NCI-H510A (cell line): Measurements from ENCODE around the gene USP33.
"Not testable (repeated sequence)": the region's sequence is repeated elsewhere in the genome, so short reads cannot be mapped to it uniquely, and the experiment has no call there.

Source experiments
- DNase-seq: peaks from one replicate; lab custom pipeline; 2025; lab: John Stamatoyannopoulos, UW

Gene USP33

DNA sequence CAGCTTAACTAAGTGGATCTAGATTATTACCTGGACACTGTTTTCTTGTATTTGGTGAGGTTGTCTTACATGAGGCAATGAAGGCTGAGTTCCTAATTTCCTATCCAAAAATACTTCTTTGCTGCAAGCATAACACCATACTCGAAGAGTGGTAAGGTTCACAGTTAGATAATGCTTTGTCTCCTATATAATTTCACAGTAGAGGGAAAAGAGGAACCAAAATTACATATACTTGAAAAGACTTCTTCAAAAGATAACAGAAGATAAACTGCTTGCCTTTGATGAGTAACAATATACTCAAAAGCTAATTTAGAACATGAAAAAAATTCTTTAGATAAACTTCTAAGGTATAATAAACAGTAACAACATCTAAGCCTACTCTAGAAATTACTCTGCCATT is 20.4 kb downstream of the USP33 start:
- DNase-seq, result no peak

GRCh38 chr1:77732090-77732489 is 27.6 kb downstream of the USP33 start:
- no peak for DNase-seq

DNA sequence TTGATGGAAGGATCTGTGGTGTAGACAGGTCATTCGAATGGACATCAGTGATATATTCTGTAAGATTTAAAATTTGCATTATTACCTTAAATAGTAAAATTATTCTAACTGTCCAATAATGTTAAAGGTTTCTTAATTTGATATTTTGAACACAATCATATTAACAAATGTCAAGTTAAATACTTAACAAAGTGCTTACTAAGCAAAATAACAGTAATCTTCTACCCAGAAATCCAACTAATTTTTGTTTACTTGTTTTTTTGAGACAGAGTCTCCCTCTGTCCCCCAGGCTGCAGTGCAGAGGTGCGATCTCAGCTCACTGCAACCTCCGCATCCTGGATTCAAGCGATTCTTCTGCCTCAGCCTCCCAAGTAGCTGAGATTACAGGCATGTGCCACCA is 33.9 kb downstream of the USP33 start:
- DNase-seq, result no peak

- DNase-seq, result no peak
Observed at GRCh38 chr1:77718181-77718580, 41.5 kb downstream of the USP33 start.

DNA sequence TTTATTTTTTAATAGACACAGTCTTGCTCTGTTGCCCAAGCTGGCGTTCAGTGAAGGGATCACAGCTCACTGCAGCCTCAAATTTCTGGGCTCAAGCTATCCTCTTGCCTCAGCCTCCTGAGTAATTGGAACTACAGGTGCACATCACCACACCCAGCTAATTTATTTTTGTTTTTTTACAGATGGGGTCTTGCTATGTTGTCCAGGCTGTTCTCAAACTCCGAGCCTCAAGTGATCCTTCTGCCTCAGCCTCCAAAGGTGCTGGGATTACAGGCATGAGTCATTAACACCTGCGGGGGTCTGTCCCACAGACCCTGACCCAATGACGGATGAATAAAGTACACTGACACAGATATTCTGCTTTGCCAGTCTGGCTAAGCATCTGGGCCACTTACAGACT is 43.6 kb downstream of the USP33 start:
- DNase-seq, result no peak

- DNase-seq, result no peak
Observed at GRCh38 chr1:77709727-77710126, 49.9 kb downstream of the USP33 start.

GRCh38 chr1:77706321-77706720 is 53.3 kb downstream of the USP33 start:
- no peak for DNase-seq

DNA sequence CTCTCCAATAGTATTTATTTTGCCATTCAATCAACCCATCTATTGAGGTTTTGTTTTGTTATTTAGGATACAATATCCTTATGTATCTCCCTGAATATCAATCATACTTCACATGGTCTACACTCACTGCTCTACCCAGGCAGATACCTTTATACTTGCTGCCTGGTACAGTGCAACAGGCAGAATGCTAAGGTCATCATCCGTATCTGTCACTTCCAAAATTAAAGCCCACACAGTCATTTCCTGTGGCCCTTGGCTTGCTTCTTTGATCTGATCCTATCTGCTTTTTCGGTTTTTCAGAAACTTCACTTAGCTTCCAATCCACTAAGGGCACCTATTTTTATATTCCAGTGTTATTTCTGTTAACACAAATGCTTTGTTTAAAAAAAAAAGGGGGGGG is 54.9 kb downstream of the USP33 start:
- DNase-seq, result no peak

DNA sequence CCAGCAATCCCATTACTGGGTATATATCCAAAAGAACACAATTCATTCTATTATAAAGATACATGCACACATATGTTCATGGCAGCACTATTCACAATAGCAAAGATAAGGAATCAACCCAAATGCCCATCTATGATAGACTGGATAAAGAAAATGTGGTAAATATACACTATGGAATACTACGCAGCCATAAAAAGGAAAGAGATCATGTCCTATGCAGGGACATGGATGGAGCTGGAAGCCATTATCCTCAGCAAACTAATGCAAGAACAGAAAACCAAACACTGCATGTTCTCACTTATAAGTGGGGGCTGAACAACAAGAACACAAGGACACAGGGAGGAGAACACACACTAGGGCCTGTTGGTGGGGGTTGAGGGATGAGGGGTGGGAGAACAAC is 60.0 kb downstream of the USP33 start:
- not testable (repeated sequence) for DNase-seq

DNA sequence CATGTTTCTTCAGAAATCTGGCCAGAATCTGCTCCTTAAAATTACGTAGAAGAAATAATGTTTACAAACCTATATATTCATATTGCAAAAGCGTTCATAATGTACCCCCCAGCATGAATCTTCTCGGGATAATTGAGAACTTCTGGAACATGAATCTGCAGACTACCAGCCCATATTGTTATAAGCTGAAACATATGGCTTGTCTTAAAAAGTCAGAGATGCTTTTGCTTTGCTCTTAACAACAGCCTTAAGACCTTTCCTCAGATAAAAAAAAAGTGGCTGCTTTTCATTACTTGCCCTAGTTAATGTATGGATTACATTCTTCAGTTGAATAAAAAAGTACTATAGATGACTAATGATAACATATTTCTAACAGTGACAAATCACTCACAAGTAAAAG is 62.2 kb downstream of the USP33 start:
- DNase-seq, result no peak

DNA sequence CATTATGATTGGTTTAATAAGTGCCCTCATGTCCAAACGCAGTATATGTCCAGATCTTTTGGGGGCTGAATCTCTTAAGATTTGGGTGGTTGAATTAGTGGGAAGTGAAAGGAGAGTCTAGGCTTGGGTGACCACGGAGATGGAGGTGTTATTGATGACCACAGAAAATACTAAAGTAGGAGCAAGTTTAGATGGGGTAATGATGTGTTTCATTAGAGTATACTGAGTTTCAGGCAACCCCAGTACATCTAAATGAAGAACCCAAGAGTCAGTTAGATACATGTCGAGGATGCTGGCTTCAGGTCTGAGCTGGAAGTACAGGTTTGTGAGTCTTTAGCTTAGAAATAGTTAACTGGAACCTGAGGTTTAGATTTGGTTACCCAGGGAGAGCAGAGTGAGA is 70.7 kb downstream of the USP33 start:
- DNase-seq, result no peak

DNA sequence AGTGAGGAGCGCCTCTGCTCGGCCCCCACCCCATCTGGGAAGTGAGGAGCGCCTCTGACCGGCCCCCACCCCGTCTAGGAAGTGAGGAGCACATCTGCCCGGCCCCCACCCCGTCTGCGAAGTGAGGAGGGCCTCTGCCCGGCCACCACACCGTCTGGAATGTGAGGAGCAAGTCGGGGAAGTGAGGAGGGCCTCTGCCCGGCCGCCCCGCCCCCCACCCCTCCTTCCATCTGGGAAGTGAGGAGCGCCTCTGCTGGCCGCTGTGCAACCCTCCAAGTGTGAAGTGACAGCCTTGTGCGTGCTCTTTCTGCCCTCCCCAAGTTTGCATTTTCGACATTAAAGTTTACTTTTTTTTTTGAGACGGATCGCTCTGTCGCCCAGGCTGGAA is 72.1 kb downstream of the USP33 start:
- DNase-seq, result no peak

DNA sequence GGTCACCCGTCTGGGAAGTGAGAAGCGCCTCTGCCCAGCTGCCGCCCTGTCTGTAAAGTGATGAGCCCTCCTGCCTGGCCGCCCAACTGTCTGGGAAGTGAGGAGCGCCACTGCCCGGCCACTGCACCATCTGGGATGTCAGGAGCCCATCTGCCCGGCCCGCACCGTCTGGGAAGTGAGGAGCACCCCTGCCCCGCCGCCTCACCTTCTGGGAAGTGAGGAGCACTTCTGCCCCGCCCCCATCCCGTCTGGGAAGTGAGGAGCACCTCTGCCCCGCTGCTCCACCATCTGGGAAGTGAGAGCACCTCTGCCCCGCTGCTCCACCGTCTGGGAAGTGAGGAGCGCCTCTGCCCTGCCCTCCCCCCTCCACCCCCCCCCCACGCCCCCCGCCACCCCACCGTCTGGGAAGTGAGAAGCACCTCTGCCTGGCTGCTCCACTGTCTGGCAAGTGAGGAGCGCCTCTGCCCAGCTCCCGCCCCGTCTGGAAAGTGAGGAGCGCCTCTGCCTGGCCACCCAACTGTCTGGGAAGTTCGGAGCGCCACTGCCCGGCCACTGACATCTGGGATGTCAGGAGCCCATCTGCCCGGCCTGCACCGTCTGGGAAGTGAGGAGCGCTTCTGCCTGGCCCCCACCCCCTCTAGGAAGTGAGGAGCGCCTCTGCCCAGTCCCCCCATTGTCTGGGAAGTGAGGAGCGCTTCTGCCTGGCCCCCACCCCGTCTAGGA is 72.7 kb downstream of the USP33 start:
- DNase-seq, result no peak

DNA sequence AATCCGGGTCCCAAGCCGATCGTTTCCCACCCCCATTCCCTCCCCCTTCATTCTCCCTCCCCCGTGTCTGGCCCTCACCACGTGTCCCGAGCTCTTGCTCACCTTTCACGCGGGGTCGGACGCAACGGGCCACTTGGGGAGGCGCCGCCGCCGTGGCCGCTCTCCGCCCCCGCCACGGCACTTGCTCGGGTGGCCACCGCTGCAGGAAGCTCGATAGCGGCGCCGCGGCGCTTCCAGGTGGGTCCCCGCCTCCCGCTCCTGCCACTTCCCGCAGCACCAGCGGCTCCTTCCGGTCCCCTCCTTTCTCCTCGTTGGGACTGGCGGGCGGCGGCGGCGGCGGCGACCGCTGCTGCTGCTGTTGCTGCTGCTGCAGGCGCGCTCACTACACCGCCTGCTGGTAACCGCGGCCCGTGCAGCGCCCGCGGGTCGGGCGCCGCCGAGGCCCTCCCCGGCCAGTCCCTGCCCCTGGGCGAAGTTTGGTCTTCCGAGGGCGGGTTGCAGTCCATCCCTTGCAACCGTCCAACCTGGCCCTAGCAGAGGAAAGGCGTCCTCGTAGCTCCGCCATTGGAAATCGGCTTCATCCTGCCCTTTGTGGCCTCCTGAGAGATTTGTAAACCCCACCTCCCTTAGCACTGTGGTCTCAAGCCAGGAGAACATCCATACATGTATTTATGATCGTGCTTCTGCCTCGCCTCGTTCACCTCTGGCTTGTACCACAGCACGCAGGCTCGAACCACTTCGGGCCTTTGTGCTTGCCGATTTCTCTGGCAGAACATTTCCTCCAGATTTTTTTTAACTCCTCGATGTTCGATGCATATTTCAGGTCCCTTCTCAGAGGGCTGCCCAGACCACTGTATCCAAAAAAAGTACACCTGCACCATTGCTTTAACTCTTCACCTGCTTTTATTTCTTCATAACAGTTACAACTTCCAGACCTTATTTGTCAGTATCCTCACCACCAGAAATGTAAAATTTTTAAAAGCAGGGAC is 76.2 kb downstream of the USP33 start:
- DNase-seq, result peak; percentile 96

DNA sequence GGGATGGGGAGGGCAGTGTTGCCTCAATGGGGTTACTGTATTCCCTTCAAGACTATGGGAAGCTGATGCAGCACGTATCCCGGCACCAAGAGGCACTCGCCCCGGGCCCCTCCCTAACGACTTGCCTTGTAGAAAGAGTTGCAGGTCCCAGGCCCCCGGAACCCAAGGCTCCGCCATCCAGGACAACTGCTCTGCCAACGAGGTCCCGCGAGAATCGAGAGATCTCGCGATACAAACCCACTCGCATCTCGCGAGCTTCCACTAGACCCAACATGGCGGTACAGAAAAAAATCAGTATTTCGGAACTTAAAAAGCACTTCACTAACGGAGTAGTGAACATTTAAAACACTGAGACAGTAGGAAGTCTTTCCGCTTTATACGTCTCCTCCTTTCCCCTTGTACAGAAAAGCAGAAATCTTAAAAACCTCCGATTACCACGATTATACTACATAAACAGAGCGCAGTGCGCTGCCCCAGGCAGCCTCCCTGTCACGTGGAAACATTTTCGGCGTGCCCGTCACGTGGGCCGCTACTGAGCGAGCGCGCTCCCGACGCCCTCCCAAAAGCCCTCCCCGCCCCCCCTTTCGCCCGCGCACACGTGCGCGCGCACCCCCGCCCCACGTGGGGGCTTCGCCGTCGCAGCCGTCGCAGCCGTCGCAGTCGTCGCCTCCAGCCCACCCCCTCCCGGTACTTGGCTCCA is 77.0 kb downstream of the USP33 start, which contains the start of gene ZZZ3:
Gene ZZZ3, minus strand, starts transcription at position 199 of the 700 bp plus-strand sequence. CDS start 49,304 bp downstream, outside the sequence.
- peak; percentile 92 for DNase-seq

GRCh38 chr1:77680173-77680572 is 79.5 kb downstream of the USP33 start:
- no peak for DNase-seq

- DNase-seq, result no peak
Observed at GRCh38 chr1:77678660-77679610, 80.7 kb downstream of the USP33 start.

GRCh38 chr1:77674807-77675206 is 84.8 kb downstream of the USP33 start:
- not testable (repeated sequence) for DNase-seq

- DNase-seq, result no peak
Observed at GRCh38 chr1:77673716-77674355, 85.8 kb downstream of the USP33 start.

DNA sequence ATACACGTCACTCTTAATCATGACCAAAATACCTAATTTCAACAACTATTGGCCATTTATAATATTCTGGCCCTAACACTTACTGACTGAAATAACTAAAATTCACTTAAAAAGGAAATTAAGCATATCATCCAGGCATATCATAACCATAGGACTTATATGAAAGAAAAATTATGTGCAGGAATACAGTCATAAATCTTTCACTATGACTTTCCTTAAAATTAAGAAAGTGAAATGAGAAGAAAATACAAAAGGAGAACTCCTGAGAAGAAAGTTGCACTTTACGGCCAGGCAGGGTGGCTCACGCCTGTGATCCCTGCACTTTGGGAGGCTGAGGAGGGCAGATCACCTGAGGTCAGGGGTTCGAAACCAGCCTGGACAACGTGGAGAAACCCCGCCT is 86.6 kb downstream of the USP33 start:
- DNase-seq, result no peak

GRCh38 chr1:77672374-77672773 is 87.3 kb downstream of the USP33 start:
- no peak for DNase-seq
